ENCODE results near the gene SLC16A7.
A peak's percentile ranks its signal among the peaks of the same experiment; 100 is the strongest.

SLC16A7 gene

GRCh38 chr12:59823567-59823966, 227.7 kb downstream of the SLC16A7 start:
- H3K9me3 ChIP-seq (ENCODE audit: severe bottlenecking) = no peaks in the 10 kb centered on the region
- DNase-seq (ENCODE audit: low spot score) = no peak
- ATAC-seq (ENCODE audit: low read depth) = no peak
- H3K27me3 ChIP-seq (ENCODE audit: insufficient read depth, poor library complexity, severe bottlenecking) = no peaks in the 10 kb centered on the region
- H3K4me3 ChIP-seq (ENCODE audit: severe bottlenecking) = no peak overlapping the region
- H3K36me3 ChIP-seq (ENCODE audit: low read depth) = no peaks in the 10 kb centered on the region
- H3K4me1 ChIP-seq (ENCODE audit: insufficient read depth, poor library complexity, severe bottlenecking) = no peaks in the 10 kb centered on the region
- H3K27ac ChIP-seq (ENCODE audit: poor library complexity, severe bottlenecking) = no peak overlapping the region
- no peak for TF ChIP-seq CTCF (IDR thresholded peaks at IDR 0.05; ENCODE audit: poor library complexity, severe bottlenecking)

DNA sequence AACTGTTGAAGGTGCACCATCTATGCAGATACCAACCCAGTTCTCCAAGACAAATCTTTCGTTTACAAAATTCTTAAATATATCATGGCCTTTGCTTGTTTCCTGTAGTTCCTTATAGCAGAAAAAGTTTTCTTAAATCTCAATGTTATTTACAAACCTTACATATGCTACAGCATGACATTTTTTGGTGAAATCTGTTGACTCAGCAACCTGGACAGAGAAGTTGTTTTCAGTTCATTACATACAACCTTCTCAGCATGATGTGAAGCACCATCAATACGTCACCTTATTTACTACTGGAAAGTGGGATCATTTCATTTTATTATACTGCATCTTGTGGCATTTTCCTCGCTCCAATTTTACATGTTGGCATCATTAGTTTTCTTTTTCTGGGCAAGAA, 231.9 kb downstream of the SLC16A7 start:
- TF ChIP-seq CTCF (IDR thresholded peaks at IDR 0.05; ENCODE audit: poor library complexity, severe bottlenecking) = no peak
- no peak for ATAC-seq (ENCODE audit: low read depth)
- Histone ChIP-seq H3K4me1 (ENCODE audit: insufficient read depth, poor library complexity, severe bottlenecking) (no peaks in the 10 kb centered on the region), H3K4me3 (ENCODE audit: severe bottlenecking) (no peak overlapping the region), H3K36me3 (ENCODE audit: low read depth) (no peaks in the 10 kb centered on the region), H3K27ac (ENCODE audit: poor library complexity, severe bottlenecking) (no peak overlapping the region), H3K27me3 (ENCODE audit: insufficient read depth, poor library complexity, severe bottlenecking) (no peaks in the 10 kb centered on the region), H3K9me3 (ENCODE audit: severe bottlenecking) (no peaks in the 10 kb centered on the region)
- DNase-seq (ENCODE audit: low spot score) = no peak

DNA sequence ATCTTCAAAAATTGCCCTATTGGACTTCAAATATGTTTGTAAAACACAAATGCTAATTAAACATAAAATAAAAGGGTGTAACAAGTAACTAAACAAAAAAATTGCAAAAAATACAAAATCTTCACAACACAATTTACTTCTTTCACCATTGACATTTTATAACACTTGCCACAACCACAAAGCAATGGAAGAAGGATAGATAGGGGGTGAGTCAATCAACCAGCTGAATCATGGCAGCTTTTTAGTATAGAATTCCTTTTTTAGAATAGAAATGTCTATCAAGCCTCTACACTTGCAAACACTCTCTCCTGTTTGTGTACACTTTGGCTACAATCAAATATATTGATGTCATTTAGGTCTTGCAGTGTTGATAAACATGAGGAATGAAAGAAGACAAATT, 232.7 kb downstream of the SLC16A7 start:
- Histone ChIP-seq H3K27me3 (ENCODE audit: insufficient read depth, poor library complexity, severe bottlenecking) (no peaks in the 10 kb centered on the region), H3K4me1 (ENCODE audit: insufficient read depth, poor library complexity, severe bottlenecking) (no peaks in the 10 kb centered on the region), H3K27ac (ENCODE audit: poor library complexity, severe bottlenecking) (no peak overlapping the region), H3K4me3 (ENCODE audit: severe bottlenecking) (no peak overlapping the region), H3K9me3 (ENCODE audit: severe bottlenecking) (no peaks in the 10 kb centered on the region), H3K36me3 (ENCODE audit: low read depth) (no peaks in the 10 kb centered on the region)
- no peak for DNase-seq (ENCODE audit: low spot score)
- ATAC-seq (ENCODE audit: low read depth) = no peak
- no peak for TF ChIP-seq CTCF (IDR thresholded peaks at IDR 0.05; ENCODE audit: poor library complexity, severe bottlenecking)

DNA sequence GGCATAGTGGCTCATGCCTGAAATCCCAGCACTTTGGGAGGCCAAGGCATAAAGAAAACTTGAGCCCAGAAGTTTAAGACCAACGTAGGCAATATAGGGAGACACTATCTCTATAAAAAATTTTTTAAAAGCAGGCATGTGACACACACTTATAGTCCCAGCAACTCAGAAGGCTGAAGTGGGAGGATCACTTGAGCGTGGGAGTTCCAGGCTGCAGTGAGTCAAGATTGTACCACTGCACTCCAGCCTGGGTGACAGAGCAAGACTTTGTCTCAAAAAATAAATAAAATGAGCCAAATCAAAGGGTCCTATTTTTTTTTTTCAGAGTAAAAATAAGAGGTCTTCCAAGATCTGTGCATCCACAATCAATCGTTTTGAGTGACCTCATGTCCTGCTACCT, 237.6 kb downstream of the SLC16A7 start:
- H3K27me3 ChIP-seq (ENCODE audit: insufficient read depth, poor library complexity, severe bottlenecking) = no peaks in the 10 kb centered on the region
- H3K9me3 ChIP-seq (ENCODE audit: severe bottlenecking) = no peaks in the 10 kb centered on the region
- no peak for TF ChIP-seq CTCF (IDR thresholded peaks at IDR 0.05; ENCODE audit: poor library complexity, severe bottlenecking)
- ATAC-seq (ENCODE audit: low read depth) = no peak
- H3K27ac ChIP-seq (ENCODE audit: poor library complexity, severe bottlenecking) = no peak overlapping the region
- no peaks in the 10 kb centered on the region for H3K36me3 ChIP-seq (ENCODE audit: low read depth)
- DNase-seq (ENCODE audit: low spot score) = no peak
- H3K4me3 ChIP-seq (ENCODE audit: severe bottlenecking) = no peak overlapping the region
- H3K4me1 ChIP-seq (ENCODE audit: insufficient read depth, poor library complexity, severe bottlenecking) = no peaks in the 10 kb centered on the region

DNA sequence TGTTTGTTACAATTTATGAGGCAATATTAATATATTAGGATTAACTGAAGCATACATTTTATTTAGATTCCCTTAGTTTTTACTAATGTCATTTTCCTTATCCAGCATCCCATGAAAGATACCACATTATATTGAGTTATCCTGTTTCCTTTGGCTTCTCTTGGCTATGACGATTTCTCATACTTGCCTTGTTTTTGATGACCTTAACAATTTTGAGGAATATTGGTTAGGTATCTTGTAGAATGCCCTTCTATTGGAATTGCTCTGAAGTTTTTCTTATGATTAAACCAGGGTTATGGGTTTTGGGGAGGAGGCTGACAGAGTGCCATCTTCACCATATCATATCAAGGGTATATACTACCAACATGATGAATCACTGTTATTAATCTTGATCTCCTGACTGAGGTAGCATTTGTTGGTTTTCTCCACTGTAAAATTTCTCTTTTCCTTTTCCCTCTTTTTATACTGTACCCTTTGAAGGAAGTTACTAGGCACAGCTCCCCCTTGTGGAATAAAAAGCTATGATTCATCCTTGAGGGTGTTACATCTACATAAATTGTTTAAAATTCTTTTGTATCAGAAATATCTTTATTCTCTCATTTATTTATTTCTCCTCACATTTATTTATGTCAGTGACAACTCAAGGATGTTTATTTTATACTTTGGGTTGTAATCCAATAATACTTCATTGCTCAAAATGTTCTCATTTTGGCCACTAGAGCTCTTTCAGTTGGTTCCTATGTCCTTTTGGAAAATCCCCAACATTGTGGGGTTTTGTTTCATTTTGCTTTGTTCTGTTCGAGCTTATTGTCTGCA, 239.0 kb downstream of the SLC16A7 start:
- Histone ChIP-seq H3K27me3 (ENCODE audit: insufficient read depth, poor library complexity, severe bottlenecking) (no peaks in the 10 kb centered on the region), H3K27ac (ENCODE audit: poor library complexity, severe bottlenecking) (no peak overlapping the region), H3K36me3 (ENCODE audit: low read depth) (no peaks in the 10 kb centered on the region), H3K4me3 (ENCODE audit: severe bottlenecking) (no peak overlapping the region), H3K4me1 (ENCODE audit: insufficient read depth, poor library complexity, severe bottlenecking) (peaks cover 5% of the 10 kb centered on the region), H3K9me3 (ENCODE audit: severe bottlenecking) (no peaks in the 10 kb centered on the region)
- DNase-seq (ENCODE audit: low spot score) = no peak
- TF ChIP-seq CTCF (IDR thresholded peaks at IDR 0.05; ENCODE audit: poor library complexity, severe bottlenecking) = peak; percentile 47
- ATAC-seq (ENCODE audit: low read depth) = no peak

Measured in RWPE2 (cell line).